ENCODE results near the gene SMAD3. TPM values are rescaled to one million over a fixed set of nuclear protein-coding genes. Genes with fewer than 3 reads are reported as not detected.

SMAD3 gene
- total and polyA plus RNA-seq, 2 donors (not counting 1 experiment from before 2014, with no cell fraction given) = 55.9 to 163 TPM

DNA sequence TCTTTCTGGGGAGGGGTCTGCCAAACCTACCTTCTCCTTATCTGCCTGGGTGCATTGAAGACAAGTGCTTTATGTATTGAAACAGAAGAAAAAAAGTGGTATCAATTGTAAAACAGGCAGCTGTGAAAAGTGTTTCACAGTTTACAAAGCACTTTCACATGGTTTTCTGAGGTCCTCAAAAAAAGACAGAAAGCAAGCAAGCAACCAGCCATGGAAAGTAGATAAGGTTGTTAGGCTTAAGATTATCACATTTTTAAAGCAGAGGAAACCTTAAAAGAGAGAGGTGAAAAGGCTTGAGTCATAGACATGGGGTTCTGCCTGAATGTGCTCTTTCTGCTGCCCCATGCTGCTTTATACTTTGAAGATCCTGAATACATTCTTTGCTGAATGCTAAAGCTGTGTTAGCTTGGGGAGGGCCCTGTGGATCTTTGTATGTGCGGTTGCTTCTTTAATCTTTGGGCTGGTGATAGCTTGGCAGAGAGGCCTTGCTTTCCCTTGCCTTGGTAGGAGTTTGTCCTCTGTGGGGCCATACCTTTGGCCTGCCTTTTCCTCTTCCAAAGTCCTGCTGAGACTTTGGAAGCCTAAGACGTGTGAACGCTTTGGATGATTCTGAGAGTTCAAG lies 2.6 kb downstream of the SMAD3 start:
- WGBS (ENCODE audit: insufficient coverage) = 56% methylated on average over 1 of the region's 3 CpGs
- peaks cover 47 to 67% of the 10 kb centered on the region in 2 donors for H3K4me1 ChIP-seq (ENCODE audit: control insufficient read depth in 2 of 2, insufficient read depth in 2 of 2, low read length in 2 of 2)
- ATAC-seq (ENCODE audit: low read depth) = no peak
- no peaks in the 10 kb centered on the region for H3K9me3 Mint-ChIP-seq (ENCODE audit: insufficient read depth)
- no peak for DNase-seq
- H3K4me3 ChIP-seq (ENCODE audit: control extremely low read depth in 1 of 5, extremely low read depth in 1 of 5, insufficient read depth in 1 of 5, low read depth in 2 of 5, low read length in 4 of 5) = peak overlapping the region; percentile 65 to 99 (median 98)
- no peaks in the 10 kb centered on the region for H3K27me3 ChIP-seq (replicated peaks in 1 of 4; ENCODE audit: control extremely low read depth in 1 of 4, control insufficient read depth in 3 of 4, insufficient read depth in 4 of 4, low read length in 3 of 4)
- H3K9ac ChIP-seq (ENCODE audit: low read length) = peak overlapping the region; percentile 91
- no peak overlapping the region for H2AFZ ChIP-seq (ENCODE audit: insufficient read depth, low read depth, low read length, poor library complexity, severe bottlenecking)
- peak overlapping the region; percentile 96 for H3K4me2 ChIP-seq (replicated peaks; ENCODE audit: low read depth, low read length, poor library complexity, severe bottlenecking)
- H3K27ac ChIP-seq (ENCODE audit: low read length in 2 of 2) = peak overlapping the region; percentile 56 to 77
- ChIA-PET POLR2A (interaction anchor here (4.8 kb wide), 1 partner anchor 14 kb away, joined by 54 read pairs; no protein-coding TSS in a partner anchor), CTCF (interaction anchor here (0.7 to 6.6 kb wide), 6 partner anchors 8 to 365 kb away, joined by 3 to 83 read pairs (median 5); no protein-coding TSS in a partner anchor)
- H3K27ac Mint-ChIP-seq = peak overlapping the region; percentile 92
- no peaks in the 10 kb centered on the region for H3K9me3 ChIP-seq (ENCODE audit: control extremely low read depth in 1 of 3, control insufficient read depth in 2 of 3, insufficient read depth in 1 of 3, low read length in 2 of 3)
- H4K20me1 ChIP-seq (ENCODE audit: control insufficient read depth, insufficient read depth, low read length, poor library complexity, severe bottlenecking) = peaks cover 51% of the 10 kb centered on the region
- H3K79me2 ChIP-seq (ENCODE audit: control insufficient read depth, insufficient read depth, low read length) = peaks cover 70% of the 10 kb centered on the region
- peaks cover 64% of the 10 kb centered on the region for H3K4me1 Mint-ChIP-seq
- intact Hi-C loops (cut with micrococcal nuclease) = loop anchor here (5.0 kb wide), 1 partner anchor 234 kb away; no protein-coding TSS in a partner anchor
- H3K27me3 Mint-ChIP-seq = no peaks in the 10 kb centered on the region
- TF ChIP-seq, protein P1, sequence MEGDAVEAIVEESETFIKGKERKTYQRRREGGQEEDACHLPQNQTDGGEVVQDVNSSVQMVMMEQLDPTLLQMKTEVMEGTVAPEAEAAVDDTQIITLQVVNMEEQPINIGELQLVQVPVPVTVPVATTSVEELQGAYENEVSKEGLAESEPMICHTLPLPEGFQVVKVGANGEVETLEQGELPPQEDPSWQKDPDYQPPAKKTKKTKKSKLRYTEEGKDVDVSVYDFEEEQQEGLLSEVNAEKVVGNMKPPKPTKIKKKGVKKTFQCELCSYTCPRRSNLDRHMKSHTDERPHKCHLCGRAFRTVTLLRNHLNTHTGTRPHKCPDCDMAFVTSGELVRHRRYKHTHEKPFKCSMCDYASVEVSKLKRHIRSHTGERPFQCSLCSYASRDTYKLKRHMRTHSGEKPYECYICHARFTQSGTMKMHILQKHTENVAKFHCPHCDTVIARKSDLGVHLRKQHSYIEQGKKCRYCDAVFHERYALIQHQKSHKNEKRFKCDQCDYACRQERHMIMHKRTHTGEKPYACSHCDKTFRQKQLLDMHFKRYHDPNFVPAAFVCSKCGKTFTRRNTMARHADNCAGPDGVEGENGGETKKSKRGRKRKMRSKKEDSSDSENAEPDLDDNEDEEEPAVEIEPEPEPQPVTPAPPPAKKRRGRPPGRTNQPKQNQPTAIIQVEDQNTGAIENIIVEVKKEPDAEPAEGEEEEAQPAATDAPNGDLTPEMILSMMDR (IDR thresholded peaks at IDR 0.05) = no peak
- TF ChIP-seq EZH2 (IDR thresholded peaks at IDR 0.05; ENCODE audit: borderline replicate concordance, insufficient read depth, low read depth, low read length, poor library complexity, severe bottlenecking) = no peak
- peaks cover 1 to 19% of the 10 kb centered on the region in 2 experiments for H3K36me3 ChIP-seq (replicated peaks in 1 of 2; ENCODE audit: control extremely low read depth in 1 of 2, control insufficient read depth in 1 of 2, extremely low read depth in 1 of 2, insufficient read depth in 2 of 2, low read length in 1 of 2)
- peak overlapping the region; percentile 96 for H3K4me3 Mint-ChIP-seq
